SKM-1 (cell line): ENCODE data around the gene HMGN5.

Experiments used
- DNase-seq: peaks from one replicate; lab custom pipeline; 2025; ENCODE audit not compliant: unreplicated experiment; lab: John Stamatoyannopoulos, UW

Gene HMGN5

GRCh38 chrX:81120258-81120935, 81.3 kb downstream of the HMGN5 start:
- peak; percentile 6 for DNase-seq

GRCh38 chrX:81114757-81115156, 87.0 kb downstream of the HMGN5 start:
- DNase-seq = no peak

- DNase-seq = no peak
These were observed 91.4 kb downstream of the HMGN5 start for GRCh38 chrX:81110286-81110685.

GRCh38 chrX:81082649-81083048, 119.1 kb downstream of the HMGN5 start:
- DNase-seq = no peak
